BLaER1 (cell line): ENCODE data around the gene COPG1.
"Not testable (repeated sequence)": the region's sequence is repeated elsewhere in the genome, so short reads cannot be mapped to it uniquely, and the experiment has no call there.

ENCODE experiments used
- H3K27ac ChIP-seq: shearing (Covaris generic); formaldehyde crosslinking; 2 replicates; pipeline ENCODE4 v1.8.1; 2022
- H3K27me3 ChIP-seq: shearing (Covaris generic); formaldehyde crosslinking; 2 replicates; pipeline ENCODE4 v1.8.1; 2022
- H3K36me3 ChIP-seq: shearing (Covaris generic); formaldehyde crosslinking; 2 replicates; pipeline ENCODE4 v1.8.1; 2022
- H3K4me1 ChIP-seq: shearing (Covaris generic); formaldehyde crosslinking; 2 replicates; pipeline ENCODE4 v1.8.1; 2022
- H3K4me2 ChIP-seq: shearing (Covaris generic); formaldehyde crosslinking; 2 replicates; pipeline ENCODE4 v1.8.1; 2022
- H3K4me3 ChIP-seq: shearing (Covaris generic); formaldehyde crosslinking; 2 replicates; pipeline ENCODE4 v1.8.1; 2022
- H3K9ac ChIP-seq: shearing (Covaris generic); formaldehyde crosslinking; 2 replicates; pipeline ENCODE4 v1.8.1; 2022
- H3K9me3 ChIP-seq: shearing (Covaris generic); formaldehyde crosslinking; 2 replicates; pipeline ENCODE4 v1.8.1; 2022
- H4K20me1 ChIP-seq: shearing (Covaris generic); formaldehyde crosslinking; 2 replicates; pipeline ENCODE4 v1.8.1; 2022
- Cebpa-rat ChIP-seq: shearing (Covaris generic); IDR thresholded peaks from 2 replicates; pipeline ENCODE4 v1.8.1; 2022

Gene COPG1

DNA sequence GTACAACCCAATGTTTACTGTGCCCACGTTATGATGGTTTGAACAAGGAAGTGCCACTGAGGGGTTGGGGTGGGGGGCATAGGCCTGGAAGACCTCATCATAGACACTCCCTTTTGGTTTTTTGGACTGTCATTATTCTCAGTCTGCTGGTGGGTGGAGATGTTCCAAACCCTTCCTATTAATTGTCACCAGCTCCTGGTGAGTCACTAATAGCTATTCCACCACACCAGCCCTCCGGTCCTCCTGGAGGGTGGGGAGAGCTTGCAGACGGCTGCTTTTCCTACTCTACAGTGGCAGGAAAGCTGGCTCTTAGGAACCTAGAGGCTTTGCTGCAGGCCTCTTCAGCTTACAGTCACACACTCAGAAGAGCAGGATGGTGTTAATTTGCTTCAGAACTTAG lies 9.0 kb upstream of the COPG1 start:
- Histone ChIP-seq H3K27ac (no peak overlapping the region), H4K20me1 (no peaks in the 10 kb centered on the region), H3K4me1 (peaks cover 6% of the 10 kb centered on the region), H3K36me3 (no peaks in the 10 kb centered on the region), H3K4me2 (no peak overlapping the region), H3K9me3 (no peaks in the 10 kb centered on the region), H3K4me3 (no peak overlapping the region), H3K27me3 (no peaks in the 10 kb centered on the region), H3K9ac (no peak overlapping the region)
- no peak for TF ChIP-seq Cebpa-rat

DNA sequence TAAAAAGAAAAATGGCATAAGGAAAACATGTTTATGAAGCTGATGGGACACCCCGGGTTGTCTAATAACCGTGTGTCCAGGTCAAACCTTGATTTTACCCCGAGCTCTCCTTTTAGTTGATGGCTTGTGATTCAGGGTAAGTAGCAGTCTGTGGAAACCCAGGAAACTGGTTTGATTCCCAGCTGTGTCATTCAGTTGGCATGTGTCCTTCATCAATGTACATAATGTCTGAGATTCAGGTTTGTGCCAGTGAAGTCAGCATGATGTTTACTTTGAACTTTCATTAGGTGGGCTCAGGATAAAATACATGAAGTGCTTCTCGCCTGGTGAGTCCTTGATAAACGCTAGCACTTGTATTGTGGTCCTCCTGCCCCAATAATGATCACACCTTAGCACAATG lies 4.3 kb upstream of the COPG1 start:
- Histone ChIP-seq H3K9ac (no peak overlapping the region), H3K4me1 (peaks cover 16% of the 10 kb centered on the region), H3K4me3 (no peak overlapping the region), H4K20me1 (no peaks in the 10 kb centered on the region), H3K27ac (no peak overlapping the region), H3K36me3 (no peaks in the 10 kb centered on the region), H3K9me3 (no peaks in the 10 kb centered on the region), H3K27me3 (no peaks in the 10 kb centered on the region), H3K4me2 (no peak overlapping the region)
- TF ChIP-seq Cebpa-rat, result no peak

DNA sequence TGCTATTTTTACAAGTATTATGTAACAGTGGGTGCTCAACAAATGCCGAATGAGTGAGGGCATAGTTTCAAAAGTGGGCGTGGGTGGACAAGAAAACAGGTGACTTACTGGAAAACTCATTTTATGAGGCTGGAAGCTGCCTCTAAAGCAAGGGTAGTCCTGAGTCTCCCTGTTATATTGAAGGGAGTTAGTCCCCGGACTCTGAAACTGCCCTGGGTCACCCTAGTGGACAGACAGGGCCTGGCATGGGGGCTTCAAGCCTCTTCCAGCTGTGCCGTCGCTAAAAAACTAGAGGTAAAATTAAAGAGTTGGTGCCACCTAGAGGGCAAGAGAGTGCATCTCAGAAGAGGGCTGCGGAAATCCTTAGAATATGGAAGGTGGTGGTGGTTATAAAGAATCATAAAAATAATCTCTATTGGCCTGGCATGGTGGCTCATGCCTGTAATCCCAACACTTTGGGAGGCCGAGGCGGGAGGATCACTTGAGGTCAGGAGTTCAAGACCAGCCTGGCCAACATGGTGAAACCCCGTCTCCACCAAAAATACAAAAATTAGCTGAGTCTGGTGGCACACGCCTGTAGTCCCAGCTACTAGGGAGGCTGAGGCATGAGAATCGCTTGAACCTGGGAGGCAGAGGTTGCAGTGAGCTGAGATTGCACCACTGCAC lies 3.6 kb upstream of the COPG1 start:
- H3K4me2 ChIP-seq, H3K9me3 ChIP-seq, H3K9ac ChIP-seq, H3K4me3 ChIP-seq, H4K20me1 ChIP-seq, H3K27me3 ChIP-seq, H3K27ac ChIP-seq, H3K36me3 ChIP-seq: not testable (repeated sequence)
- H3K4me1 ChIP-seq, result peaks cover 22% of the 10 kb centered on the region

DNA sequence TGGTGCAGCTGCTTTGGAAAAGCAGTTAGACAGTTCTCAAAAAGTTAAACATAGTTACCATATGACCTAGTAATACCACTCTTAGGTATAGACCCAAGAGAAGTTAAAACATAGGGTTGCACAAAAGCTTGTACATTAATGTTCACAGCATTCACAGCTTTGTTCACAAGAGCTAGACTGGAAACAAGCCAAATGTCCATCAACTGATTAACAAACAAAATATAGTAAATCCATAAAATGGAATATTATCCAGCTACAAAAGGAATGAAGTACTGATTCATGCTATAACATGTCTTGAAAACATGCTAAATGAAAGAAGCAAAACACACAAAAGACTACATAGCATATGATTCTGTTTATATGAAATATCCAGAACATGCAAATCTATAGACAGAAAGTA lies 2.8 kb upstream of the COPG1 start:
- H4K20me1 ChIP-seq, result no peaks in the 10 kb centered on the region
- peaks cover 22% of the 10 kb centered on the region for H3K4me1 ChIP-seq
- H3K4me3 ChIP-seq, result no peak overlapping the region
- no peak overlapping the region for H3K9ac ChIP-seq
- H3K4me2 ChIP-seq, result no peak overlapping the region
- no peak overlapping the region for H3K27ac ChIP-seq
- peaks cover 4% of the 10 kb centered on the region for H3K36me3 ChIP-seq
- no peak for TF ChIP-seq Cebpa-rat
- no peaks in the 10 kb centered on the region for H3K9me3 ChIP-seq
- no peaks in the 10 kb centered on the region for H3K27me3 ChIP-seq

DNA sequence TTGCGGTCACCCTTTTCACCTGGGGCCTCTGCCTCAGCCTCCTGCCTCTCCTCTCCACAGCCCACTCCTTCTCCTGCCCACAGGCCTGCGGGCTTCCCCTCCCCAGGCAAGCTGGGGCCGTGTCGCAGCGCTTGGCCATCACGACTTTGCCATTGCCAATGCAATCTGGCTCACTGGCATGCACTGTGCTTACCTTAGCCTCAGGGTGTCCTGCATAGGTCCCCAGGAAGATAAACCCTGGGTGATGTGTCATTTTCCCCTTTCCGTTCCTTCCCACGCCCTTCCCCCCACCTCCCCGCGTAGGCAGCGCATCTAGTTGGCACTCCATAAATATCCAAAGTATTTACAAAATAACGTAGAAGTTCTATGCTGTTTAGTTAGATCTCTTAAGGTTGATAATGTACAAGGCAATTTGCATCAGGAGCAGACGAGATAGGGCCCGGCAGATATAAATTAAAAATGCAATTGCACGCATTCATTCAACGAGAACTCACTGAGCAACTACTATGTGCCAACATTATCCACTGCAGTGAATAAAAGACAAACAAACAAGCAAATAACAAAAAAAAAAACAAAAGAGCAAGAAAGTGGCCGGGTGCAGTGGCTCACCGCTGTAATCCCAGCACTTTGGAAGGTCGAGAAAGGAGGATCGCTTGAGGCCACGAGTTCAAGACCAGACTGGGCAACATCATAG lies 973 bp upstream of the COPG1 start:
- peak overlapping the region; percentile 93 for H3K4me3 ChIP-seq
- peaks cover 22% of the 10 kb centered on the region for H3K4me1 ChIP-seq
- peak overlapping the region; percentile 93 for H3K27ac ChIP-seq

DNA sequence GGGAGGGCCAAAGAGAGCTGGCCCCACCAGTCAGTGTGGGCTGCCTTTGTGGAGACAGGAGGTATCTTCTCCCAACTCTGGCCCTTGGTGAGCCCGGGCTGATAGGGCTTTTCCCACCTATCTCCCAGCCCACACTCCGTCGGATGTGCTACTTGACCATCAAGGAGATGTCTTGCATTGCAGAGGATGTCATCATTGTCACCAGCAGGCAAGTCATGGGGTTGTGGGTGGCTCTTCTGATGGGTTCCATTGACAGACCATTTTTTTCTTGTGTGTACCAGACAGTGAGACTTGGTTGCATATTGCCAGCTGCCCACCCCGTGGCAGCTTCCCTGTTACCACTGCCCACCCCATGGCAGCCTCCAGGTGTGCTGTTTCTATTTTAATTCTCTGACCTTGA lies 3.3 kb downstream of the COPG1 start:
- Histone ChIP-seq H3K4me1 (peaks cover 20% of the 10 kb centered on the region), H3K9ac (0 out of 2 replicates have a peak overlapping the region, but pooled peaks have one; percentile 2), H3K27me3 (no peaks in the 10 kb centered on the region), H3K4me3 (no peak overlapping the region), H3K9me3 (no peaks in the 10 kb centered on the region), H3K36me3 (peaks cover 65% of the 10 kb centered on the region), H3K4me2 (no peak overlapping the region), H3K27ac (no peak overlapping the region), H4K20me1 (0 out of 2 replicates have a peak, but pooled peaks cover 13% of the 10 kb centered on the region)
- TF ChIP-seq Cebpa-rat, result no peak

More for the DNA sequence above, 973 bp upstream of the COPG1 start:
- no peaks in the 10 kb centered on the region for H3K9me3 ChIP-seq
- TF ChIP-seq Cebpa-rat, result no peak
- 0 out of 2 replicates have a peak, but pooled peaks cover 9% of the 10 kb centered on the region for H4K20me1 ChIP-seq
- H3K36me3 ChIP-seq, result peaks cover 22% of the 10 kb centered on the region
- peak overlapping the region; percentile 93 for H3K4me2 ChIP-seq
- peak overlapping the region; percentile 94 for H3K9ac ChIP-seq
- no peaks in the 10 kb centered on the region for H3K27me3 ChIP-seq

DNA sequence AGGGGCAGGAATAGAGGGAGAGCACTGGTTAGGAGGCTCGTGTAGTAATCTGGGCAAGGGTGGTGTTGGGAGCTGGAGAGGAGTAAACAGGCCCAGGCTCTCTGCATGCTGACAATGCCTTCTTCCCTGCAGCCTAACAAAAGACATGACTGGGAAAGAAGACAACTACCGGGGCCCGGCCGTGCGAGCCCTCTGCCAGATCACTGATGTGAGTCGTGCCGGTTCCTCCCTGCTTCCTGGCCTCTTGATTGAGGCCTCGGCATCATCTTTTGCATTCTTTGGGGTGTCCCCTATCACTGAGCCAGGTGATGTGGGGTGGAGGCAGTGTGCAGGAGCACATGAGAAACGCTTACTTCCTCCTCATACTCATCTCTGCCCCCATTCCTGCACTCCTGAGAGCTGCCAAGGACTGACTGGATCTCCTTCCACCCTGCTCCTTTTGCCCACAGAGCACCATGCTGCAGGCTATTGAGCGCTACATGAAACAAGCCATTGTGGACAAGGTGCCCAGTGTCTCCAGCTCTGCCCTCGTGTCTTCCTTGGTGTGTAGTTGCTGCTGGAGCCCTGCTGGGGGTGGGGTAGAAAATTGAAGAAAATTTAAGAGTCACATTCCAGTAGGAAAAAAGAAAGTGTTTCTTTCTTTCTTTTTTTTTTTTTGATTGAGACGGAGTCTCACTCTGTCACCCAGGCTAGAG lies 5.3 kb downstream of the COPG1 start:
- H3K36me3 ChIP-seq, result peaks cover 85% of the 10 kb centered on the region
- H3K4me1 ChIP-seq, result peaks cover 8% of the 10 kb centered on the region
- H3K9ac ChIP-seq, result no peak overlapping the region
- H4K20me1 ChIP-seq, result 0 out of 2 replicates have a peak, but pooled peaks cover 14% of the 10 kb centered on the region
- H3K4me3 ChIP-seq, result no peak overlapping the region
- TF ChIP-seq Cebpa-rat, result no peak
- H3K4me2 ChIP-seq, result no peak overlapping the region
- no peaks in the 10 kb centered on the region for H3K9me3 ChIP-seq
- no peak overlapping the region for H3K27ac ChIP-seq
- no peaks in the 10 kb centered on the region for H3K27me3 ChIP-seq

DNA sequence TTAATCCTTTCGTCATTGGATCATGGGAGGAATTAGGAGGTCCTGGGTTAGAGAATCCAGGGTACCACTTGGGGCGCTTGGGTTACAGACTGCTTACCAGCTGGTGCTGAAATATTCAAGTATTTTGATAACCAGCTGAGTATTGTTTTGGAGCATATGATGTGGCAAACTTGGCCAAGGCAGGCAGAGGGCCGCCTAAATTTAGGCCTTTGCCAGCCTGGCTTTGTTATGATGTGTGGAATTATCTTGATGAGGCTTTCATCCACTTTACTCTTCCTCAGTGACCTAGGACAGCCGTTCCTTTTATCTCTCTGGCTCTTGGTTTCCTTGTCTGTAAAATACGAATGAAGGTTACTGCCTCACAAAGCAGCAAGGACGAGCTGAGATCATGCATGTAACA lies 6.9 kb downstream of the COPG1 start:
- Histone ChIP-seq H3K4me2 (no peak overlapping the region), H3K9me3 (no peaks in the 10 kb centered on the region)
- TF ChIP-seq Cebpa-rat, result no peak

DNA sequence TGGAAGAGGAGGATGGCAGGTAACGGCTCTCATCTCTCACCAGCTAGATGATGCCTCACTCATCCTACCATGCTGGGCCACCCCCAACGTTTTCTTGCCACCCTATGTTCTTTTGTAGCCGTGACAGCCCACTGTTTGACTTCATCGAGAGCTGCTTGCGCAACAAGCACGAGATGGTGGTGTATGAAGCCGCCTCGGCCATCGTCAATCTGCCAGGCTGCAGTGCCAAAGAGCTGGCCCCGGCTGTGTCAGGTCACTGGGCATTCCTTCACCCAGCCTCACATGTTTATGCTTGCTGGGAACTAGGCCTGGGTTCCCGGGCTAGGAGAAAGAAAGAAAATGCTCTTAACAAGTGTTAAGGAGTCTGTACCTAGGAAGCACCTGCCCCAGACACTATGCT lies 8.2 kb downstream of the COPG1 start:
- peaks cover 2% of the 10 kb centered on the region; the same call in 1 of the 2 replicates for H3K4me1 ChIP-seq
- no peak overlapping the region for H3K4me2 ChIP-seq
- no peaks in the 10 kb centered on the region for H3K9me3 ChIP-seq
- no peak for TF ChIP-seq Cebpa-rat
- no peaks in the 10 kb centered on the region for H3K27me3 ChIP-seq
- H3K9ac ChIP-seq, result no peak overlapping the region
- no peak overlapping the region for H3K4me3 ChIP-seq
- peaks cover 100% of the 10 kb centered on the region for H3K36me3 ChIP-seq
- H3K27ac ChIP-seq, result no peak overlapping the region
- H4K20me1 ChIP-seq, result 0 out of 2 replicates have a peak, but pooled peaks cover 15% of the 10 kb centered on the region

More for the DNA sequence above, 6.9 kb downstream of the COPG1 start:
- H4K20me1 ChIP-seq, result 0 out of 2 replicates have a peak, but pooled peaks cover 19% of the 10 kb centered on the region
- no peak overlapping the region for H3K4me3 ChIP-seq
- peaks cover 100% of the 10 kb centered on the region for H3K36me3 ChIP-seq
- H3K27ac ChIP-seq, result no peak overlapping the region
- H3K27me3 ChIP-seq, result no peaks in the 10 kb centered on the region
- H3K4me1 ChIP-seq, result no peaks in the 10 kb centered on the region
- no peak overlapping the region for H3K9ac ChIP-seq
